SH-SY5Y (cell line): ENCODE measurements around the gene SEC31B.

Source experiments
- GATA2 ChIP-seq: IDR thresholded peaks from 2 replicates; pipeline ENCODE4 v1.6.1; 2011; ENCODE audit warnings: mild to moderate bottlenecking, low read depth, low read length
- GATA3 ChIP-seq: IDR thresholded peaks from 2 replicates; pipeline ENCODE4 v1.6.1; 2011; ENCODE audit warnings: low read depth, mild to moderate bottlenecking, low read length, moderate library complexity

- TF ChIP-seq GATA2 (peak; percentile 54; the same call in 1 of the 2 replicates), GATA3 (no peak)
Observed at GRCh38 chr10:100516847-100517246, 2.8 kb downstream of the SEC31B start.
